MM.1S (cell line): ENCODE data around the gene SLFN11.

Experiments used
- DNase-seq: peaks from one replicate; pipeline ENCODE4 v3.0.0-alpha.2; 2015
- H2AFZ ChIP-seq: fragments of 300-600 bp; sonication (generic); 2 replicates; pipeline ENCODE4 v1.6.0; 2016; ENCODE audit warnings: antibody characterized with exemption, low read length
- H3F3A ChIP-seq: fragments of 300-600 bp; sonication (generic); 2 replicates; pipeline ENCODE4 v1.6.1; 2016; ENCODE audit warnings: mild to moderate bottlenecking, antibody characterized with exemption, low read length, moderate library complexity, mixed read lengths; ENCODE audit not compliant: insufficient read depth
- H3K27ac ChIP-seq: fragments of 300-600 bp; sonication (generic); 2 replicates; pipeline ENCODE4 v1.5.1; 2016; ENCODE audit warnings: mild to moderate bottlenecking, low read length
- H3K27me3 ChIP-seq: fragments of 300-600 bp; sonication (generic); replicated peaks from 2 replicates; pipeline ENCODE4 v1.6.0; 2016; ENCODE audit warnings: low read length; ENCODE audit not compliant: insufficient read depth
- H3K36me3 ChIP-seq: fragments of 300-600 bp; sonication (generic); replicated peaks from 2 replicates; pipeline ENCODE4 v1.6.1; 2016; ENCODE audit warnings: mild to moderate bottlenecking, low read length, mixed read lengths; ENCODE audit not compliant: insufficient read depth
- H3K4me1 ChIP-seq: fragments of 300-600 bp; sonication (generic); 2 replicates; pipeline ENCODE4 v1.6.1; 2016; ENCODE audit warnings: low read length, mixed read lengths
- H3K4me2 ChIP-seq: fragments of 300-600 bp; sonication (generic); 2 replicates; pipeline ENCODE4 v1.6.0; 2016; ENCODE audit warnings: low read depth, low read length
- H3K4me3 ChIP-seq: fragments of 300-600 bp; sonication (generic); 2 replicates; pipeline ENCODE4 v1.5.1; 2016; ENCODE audit warnings: low read length, mixed read lengths
- H3K79me2 ChIP-seq: fragments of 300-600 bp; sonication (generic); 2 replicates; pipeline ENCODE4 v1.6.1; 2016; ENCODE audit warnings: mixed run types, low read length, mixed read lengths
- H3K9ac ChIP-seq: fragments of 300-600 bp; sonication (generic); 2 replicates; pipeline ENCODE4 v1.6.1; 2016; ENCODE audit warnings: low read length, mixed read lengths
- H3K9me2 ChIP-seq: fragments of 300-600 bp; sonication (generic); replicated peaks from 2 replicates; pipeline ENCODE4 v1.6.1; 2016; ENCODE audit warnings: mild to moderate bottlenecking, low read length, mixed read lengths; ENCODE audit not compliant: insufficient read depth
- H3K9me3 ChIP-seq: fragments of 300-600 bp; sonication (generic); replicated peaks from 2 replicates; pipeline ENCODE4 v1.6.1; 2016; ENCODE audit warnings: mild to moderate bottlenecking, low read length, mixed read lengths; ENCODE audit not compliant: insufficient read depth
- H4K20me1 ChIP-seq: fragments of 300-600 bp; sonication (generic); 2 replicates; pipeline ENCODE4 v1.6.1; 2016; ENCODE audit warnings: mild to moderate bottlenecking, low read length, moderate library complexity, mixed read lengths; ENCODE audit not compliant: insufficient read depth
- EZH2 ChIP-seq: fragments of 300-600 bp; sonication (generic); optimal IDR thresholded peaks from 2 replicates; pipeline ENCODE3; 2017; ENCODE audit warnings: low read depth, mild to moderate bottlenecking, antibody characterized with exemption, low read length, mixed read lengths
- EZH2phosphoT487 ChIP-seq: fragments of 300-600 bp; sonication (generic); IDR thresholded peaks from 2 replicates; pipeline ENCODE4 v1.6.1; 2018; ENCODE audit warnings: antibody characterized with exemption, low read length
- TF ChIP-seq, protein P1 (sequence below): fragments of 300-600 bp; sonication (generic); IDR thresholded peaks from 2 replicates; pipeline ENCODE4 v1.5.1; 2016; ENCODE audit warnings: antibody characterized with exemption, low read length, mixed read lengths

The SLFN11 gene

DNA sequence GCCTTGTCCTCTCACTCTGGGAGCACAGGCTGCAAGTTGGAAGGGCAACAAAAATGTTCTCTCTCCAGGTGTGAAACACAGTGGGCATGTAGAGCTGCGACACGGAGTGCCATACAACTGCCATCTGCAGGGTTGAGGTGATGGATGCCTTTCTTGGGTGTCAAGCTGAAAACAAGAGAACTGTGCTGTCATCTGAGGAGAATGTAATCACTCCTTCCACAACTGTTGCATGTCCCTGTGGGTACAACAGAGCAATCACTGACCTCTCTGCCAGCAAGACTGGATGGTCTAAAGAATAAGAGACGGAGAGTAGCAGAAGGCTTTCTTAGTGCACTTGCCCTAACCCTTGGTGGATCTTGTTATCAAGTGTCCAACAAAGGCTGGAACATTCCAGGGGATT lies 29.2 kb downstream of the SLFN11 start:
- H3K36me3 ChIP-seq = no peaks in the 10 kb centered on the region
- H3K79me2 ChIP-seq = no peaks in the 10 kb centered on the region
- no peak overlapping the region for H3K27ac ChIP-seq
- H3K4me3 ChIP-seq = no peak overlapping the region
- H2AFZ ChIP-seq = no peak overlapping the region
- no peaks in the 10 kb centered on the region for H3K9me3 ChIP-seq
- TF ChIP-seq EZH2phosphoT487 = no peak
- TF ChIP-seq, protein P1, sequence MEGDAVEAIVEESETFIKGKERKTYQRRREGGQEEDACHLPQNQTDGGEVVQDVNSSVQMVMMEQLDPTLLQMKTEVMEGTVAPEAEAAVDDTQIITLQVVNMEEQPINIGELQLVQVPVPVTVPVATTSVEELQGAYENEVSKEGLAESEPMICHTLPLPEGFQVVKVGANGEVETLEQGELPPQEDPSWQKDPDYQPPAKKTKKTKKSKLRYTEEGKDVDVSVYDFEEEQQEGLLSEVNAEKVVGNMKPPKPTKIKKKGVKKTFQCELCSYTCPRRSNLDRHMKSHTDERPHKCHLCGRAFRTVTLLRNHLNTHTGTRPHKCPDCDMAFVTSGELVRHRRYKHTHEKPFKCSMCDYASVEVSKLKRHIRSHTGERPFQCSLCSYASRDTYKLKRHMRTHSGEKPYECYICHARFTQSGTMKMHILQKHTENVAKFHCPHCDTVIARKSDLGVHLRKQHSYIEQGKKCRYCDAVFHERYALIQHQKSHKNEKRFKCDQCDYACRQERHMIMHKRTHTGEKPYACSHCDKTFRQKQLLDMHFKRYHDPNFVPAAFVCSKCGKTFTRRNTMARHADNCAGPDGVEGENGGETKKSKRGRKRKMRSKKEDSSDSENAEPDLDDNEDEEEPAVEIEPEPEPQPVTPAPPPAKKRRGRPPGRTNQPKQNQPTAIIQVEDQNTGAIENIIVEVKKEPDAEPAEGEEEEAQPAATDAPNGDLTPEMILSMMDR = no peak
- no peak for TF ChIP-seq EZH2
- H3K9ac ChIP-seq = no peak overlapping the region
- H3F3A ChIP-seq = peaks cover 24% of the 10 kb centered on the region
- no peaks in the 10 kb centered on the region for H3K9me2 ChIP-seq
- no peaks in the 10 kb centered on the region for H3K27me3 ChIP-seq
- no peak overlapping the region for H3K4me2 ChIP-seq
- peaks cover 26% of the 10 kb centered on the region for H3K4me1 ChIP-seq
- H4K20me1 ChIP-seq = no peaks in the 10 kb centered on the region
- DNase-seq = no peak

DNA sequence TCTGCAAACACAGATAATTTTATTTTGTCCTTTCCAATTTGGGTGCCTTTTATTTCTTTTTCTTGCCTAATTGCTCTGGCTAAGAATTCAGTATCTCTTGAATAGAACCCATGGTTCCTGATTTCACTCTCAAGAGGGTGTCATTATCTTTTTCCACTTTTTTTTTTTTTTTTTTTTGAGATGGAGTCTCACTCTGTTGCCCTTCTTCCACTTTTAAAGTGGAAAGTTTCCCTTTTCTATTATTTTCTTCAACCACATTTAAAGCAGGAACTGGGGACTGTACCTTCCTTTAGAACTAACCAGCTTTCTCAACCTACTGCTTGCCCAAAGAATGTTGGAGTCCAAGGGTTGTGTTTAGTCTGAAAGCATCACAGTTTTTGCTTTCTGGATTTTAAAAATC lies 31.1 kb downstream of the SLFN11 start:
- Histone ChIP-seq H3K4me1 (peaks cover 26% of the 10 kb centered on the region), H3K36me3 (no peaks in the 10 kb centered on the region), H3K4me2 (peak overlapping the region; percentile 71), H3K9me3 (no peaks in the 10 kb centered on the region), H3K27ac (peak overlapping the region; percentile 73), H3K4me3 (peak overlapping the region; percentile 50), H3K27me3 (no peaks in the 10 kb centered on the region), H3K9ac (peak overlapping the region; percentile 40; the same call in 1 of the 2 replicates), H2AFZ (peak overlapping the region; percentile 37), H3K9me2 (no peaks in the 10 kb centered on the region), H4K20me1 (no peaks in the 10 kb centered on the region), H3K79me2 (no peaks in the 10 kb centered on the region), H3F3A (peaks cover 21% of the 10 kb centered on the region)
- TF ChIP-seq, protein P1 = no peak
- peak; percentile 9 for DNase-seq

DNA sequence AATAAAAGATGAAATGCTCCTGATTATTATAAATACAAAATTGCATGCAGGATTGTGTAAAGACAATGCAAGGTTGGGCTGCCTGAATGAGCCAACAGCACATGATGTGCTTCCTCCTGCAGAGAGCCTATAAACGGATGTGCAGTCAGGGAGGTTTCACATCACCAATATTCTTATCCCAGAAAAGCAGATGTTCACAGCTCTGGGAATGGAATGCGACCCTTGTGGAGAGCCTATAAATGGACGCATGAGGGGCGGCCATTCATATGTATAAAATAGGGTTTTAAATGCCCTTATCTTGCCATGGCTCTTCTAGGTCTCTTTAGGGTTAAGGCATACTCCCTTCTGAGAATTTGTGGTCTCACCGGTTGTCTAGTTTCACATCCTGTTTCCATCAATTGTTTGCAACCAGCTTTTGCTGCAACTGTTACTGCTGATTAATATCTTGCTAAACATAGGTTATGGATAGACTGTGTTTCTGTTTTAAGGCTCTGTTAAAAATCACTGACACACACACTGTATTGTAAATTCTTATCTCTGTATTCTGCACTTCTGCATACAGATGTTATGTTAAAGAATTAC lies 31.9 kb downstream of the SLFN11 start:
- H3K9ac ChIP-seq = peak overlapping the region; percentile 40; the same call in 1 of the 2 replicates
- no peaks in the 10 kb centered on the region for H3K9me2 ChIP-seq
- H4K20me1 ChIP-seq = no peaks in the 10 kb centered on the region
- peak overlapping the region; percentile 73 for H3K27ac ChIP-seq
- no peak overlapping the region for H2AFZ ChIP-seq
- peak overlapping the region; percentile 71 for H3K4me2 ChIP-seq
- H3K36me3 ChIP-seq = no peaks in the 10 kb centered on the region
- H3K79me2 ChIP-seq = no peaks in the 10 kb centered on the region
- no peak for TF ChIP-seq EZH2phosphoT487
- no peaks in the 10 kb centered on the region for H3K9me3 ChIP-seq
- peak; percentile 90 for DNase-seq
- peaks cover 21% of the 10 kb centered on the region for H3F3A ChIP-seq
- peak overlapping the region; percentile 50 for H3K4me3 ChIP-seq
- no peaks in the 10 kb centered on the region for H3K27me3 ChIP-seq
- H3K4me1 ChIP-seq = peaks cover 26% of the 10 kb centered on the region

- Histone ChIP-seq H4K20me1 (no peaks in the 10 kb centered on the region), H3K9me2 (no peaks in the 10 kb centered on the region), H3K27ac (no peak overlapping the region), H2AFZ (no peak overlapping the region), H3F3A (peaks cover 21% of the 10 kb centered on the region), H3K4me2 (no peak overlapping the region), H3K79me2 (no peaks in the 10 kb centered on the region), H3K4me1 (peaks cover 17% of the 10 kb centered on the region), H3K9me3 (no peaks in the 10 kb centered on the region), H3K36me3 (no peaks in the 10 kb centered on the region), H3K9ac (no peak overlapping the region), H3K4me3 (no peak overlapping the region), H3K27me3 (no peaks in the 10 kb centered on the region)
- TF ChIP-seq EZH2 (no peak), EZH2phosphoT487 (no peak)
- TF ChIP-seq, protein P1 = no peak
- DNase-seq = no peak
Observed at GRCh38 chr17:35338230-35338629, 35.2 kb downstream of the SLFN11 start.
